Peyer's patch (tissue), 4 donors: ENCODE measurements around the gene ZNF428.
"Not testable (repeated sequence)": the region's sequence is repeated elsewhere in the genome, so short reads cannot be mapped to it uniquely, and the experiment has no call there.

Source experiments
- CTCF ChIP-seq, 6 experiments: fragments of 450-650 bp in 4 of 6; fragments of 200-600 bp in 2 of 6; sonication (generic) in 1 of 6; IDR thresholded peaks; one replicate each; pipeline ENCODE4 v1.5.1; 2017 to 2019; ENCODE audit warnings: antibody characterized with exemption in 6 of 6, mild to moderate bottlenecking in 3 of 6, moderate library complexity in 1 of 6
- POLR2A ChIP-seq, 2 donors: fragments of 450-650 bp; IDR thresholded peaks; one replicate each; pipeline ENCODE4 v1.5.1; 2017; ENCODE audit warnings: antibody characterized with exemption in 2 of 2, mild to moderate bottlenecking in 2 of 2, moderate library complexity in 2 of 2

DNA sequence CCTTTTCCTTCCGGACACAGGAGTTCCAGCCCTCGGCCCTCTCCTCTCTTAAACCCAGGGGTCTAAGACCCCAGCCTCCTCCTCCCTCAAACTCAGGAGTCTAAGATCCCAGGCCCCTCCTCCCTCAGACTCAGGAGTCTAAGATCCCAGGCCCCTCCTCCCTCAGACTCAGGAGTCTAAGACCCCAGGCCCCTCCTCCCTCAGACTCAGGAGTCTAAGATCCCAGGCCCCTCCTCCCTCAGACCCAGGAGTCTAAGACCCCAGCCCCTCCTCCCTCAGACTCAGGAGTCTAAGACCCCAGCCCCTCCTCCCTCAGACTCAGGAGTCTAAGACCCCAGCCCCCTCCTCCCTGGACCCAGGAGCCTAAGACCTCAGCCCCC, 16.1 kb upstream of the ZNF428 start:
- not testable (repeated sequence) for TF ChIP-seq CTCF, POLR2A (IDR thresholded peaks at IDR 0.05)
